Activated B cell treated with CpG ODN at 0.5 μM for 24 hours (primary cell): ENCODE measurements around the gene MSI2. TPM values are rescaled to one million over a fixed set of nuclear protein-coding genes. Genes with fewer than 3 reads are reported as not detected.

Source experiments
- ATAC-seq: fragments of 200-7000 bp; cut with Tn5 transposase; one replicate; pipeline ENCODE4 v1.10.0; 2021; ENCODE audit warnings: low read depth, mild to moderate bottlenecking, moderate library complexity
- CTCF ChIA-PET: fragments of 350-600 bp; sonication (Branson Sonifier 250); formaldehyde crosslinking; loops from one replicate; lab custom pipeline; 2021; ENCODE audit warnings: antibody characterized with exemption; lab: Charles Lee
- POLR2A ChIA-PET: fragments of 350-600 bp; sonication (Branson Sonifier 250); formaldehyde crosslinking; loops from one replicate; lab custom pipeline; 2021; ENCODE audit warnings: antibody characterized with exemption; lab: Charles Lee
- DNase-seq: peaks from one replicate; pipeline ENCODE4 v3.0.0; 2022
- H3K27ac Mint-ChIP-seq: one replicate; pipeline ENCODE4 v1.8.0; 2020; ENCODE audit warnings: mixed read lengths
- H3K27me3 Mint-ChIP-seq: one replicate; pipeline ENCODE4 v1.8.0; 2021; ENCODE audit warnings: mixed read lengths
- H3K36me3 Mint-ChIP-seq: one replicate; pipeline ENCODE4 v1.8.0; 2021; ENCODE audit warnings: low read depth, mixed read lengths
- H3K4me1 Mint-ChIP-seq: one replicate; pipeline ENCODE4 v1.8.0; 2021; ENCODE audit warnings: mixed read lengths
- H3K4me3 Mint-ChIP-seq: one replicate; pipeline ENCODE4 v1.8.0; 2020; ENCODE audit warnings: mild to moderate bottlenecking, mixed read lengths
- H3K9me3 Mint-ChIP-seq: one replicate; pipeline ENCODE4 v1.8.0; 2020; ENCODE audit warnings: mixed read lengths
- intact Hi-C: fragments of 100-400 bp; cut with micrococcal nuclease; formaldehyde crosslinking; loops from one replicate; pipeline ENCODE4 v1.15.1; 2024
- total RNA-seq: library from RNA; stranded (reverse); gene quantifications from 2 replicates; pipeline ENCODE4 v1.2.3, GENCODE V29; 2022
- TF ChIP-seq, protein P1 (sequence below): fragments of 200-600 bp; IDR thresholded peaks from one replicate; pipeline ENCODE4 v1.8.0; 2022; ENCODE audit warnings: antibody characterized with exemption, mild to moderate bottlenecking

The MSI2 gene
- total RNA-seq, 1 donor from 2014 or later: 102 TPM

DNA sequence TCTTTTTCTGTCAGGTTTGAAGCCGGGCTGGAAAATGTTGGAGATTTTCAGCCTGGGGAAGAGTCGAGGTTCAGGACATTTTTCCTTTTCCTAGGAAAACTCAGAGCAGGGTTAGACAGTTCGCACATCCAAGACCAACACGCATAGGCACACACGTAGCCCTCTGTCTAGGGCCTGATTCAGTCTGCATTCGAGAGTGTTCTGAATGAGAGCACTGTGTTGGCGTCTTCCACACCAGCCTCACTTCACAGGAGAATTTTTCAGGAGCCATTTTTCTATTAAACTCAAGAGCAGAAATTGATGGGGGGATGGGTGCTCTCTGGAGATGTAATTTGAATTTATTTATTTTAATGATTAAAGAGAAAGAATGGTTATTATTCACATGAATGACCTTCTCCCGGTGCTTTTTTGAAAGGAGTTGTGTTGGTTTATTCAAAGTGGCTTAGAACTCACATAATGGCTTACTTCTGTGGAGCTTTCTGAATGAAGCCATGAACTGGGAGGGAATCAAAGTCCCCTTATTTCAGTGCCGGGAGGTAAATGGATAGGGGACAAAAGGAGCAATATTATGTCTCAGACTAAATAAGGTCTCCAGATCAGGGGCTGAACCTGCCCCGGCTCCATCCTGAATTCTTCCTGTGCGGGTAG lies 294.5 kb downstream of the MSI2 start:
- intact Hi-C loops: loop anchor here (1.0 to 5.0 kb wide), 6 partner anchors 54 to 293 kb away; partner anchors contain the start of genes CCDC182 and MSI2
- H3K27me3 Mint-ChIP-seq: no peaks in the 10 kb centered on the region
- TF ChIP-seq, protein P1, sequence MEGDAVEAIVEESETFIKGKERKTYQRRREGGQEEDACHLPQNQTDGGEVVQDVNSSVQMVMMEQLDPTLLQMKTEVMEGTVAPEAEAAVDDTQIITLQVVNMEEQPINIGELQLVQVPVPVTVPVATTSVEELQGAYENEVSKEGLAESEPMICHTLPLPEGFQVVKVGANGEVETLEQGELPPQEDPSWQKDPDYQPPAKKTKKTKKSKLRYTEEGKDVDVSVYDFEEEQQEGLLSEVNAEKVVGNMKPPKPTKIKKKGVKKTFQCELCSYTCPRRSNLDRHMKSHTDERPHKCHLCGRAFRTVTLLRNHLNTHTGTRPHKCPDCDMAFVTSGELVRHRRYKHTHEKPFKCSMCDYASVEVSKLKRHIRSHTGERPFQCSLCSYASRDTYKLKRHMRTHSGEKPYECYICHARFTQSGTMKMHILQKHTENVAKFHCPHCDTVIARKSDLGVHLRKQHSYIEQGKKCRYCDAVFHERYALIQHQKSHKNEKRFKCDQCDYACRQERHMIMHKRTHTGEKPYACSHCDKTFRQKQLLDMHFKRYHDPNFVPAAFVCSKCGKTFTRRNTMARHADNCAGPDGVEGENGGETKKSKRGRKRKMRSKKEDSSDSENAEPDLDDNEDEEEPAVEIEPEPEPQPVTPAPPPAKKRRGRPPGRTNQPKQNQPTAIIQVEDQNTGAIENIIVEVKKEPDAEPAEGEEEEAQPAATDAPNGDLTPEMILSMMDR: no peak
- no peak for DNase-seq
- H3K4me3 Mint-ChIP-seq: peak overlapping the region; percentile 76
- H3K36me3 Mint-ChIP-seq: no peaks in the 10 kb centered on the region
- H3K4me1 Mint-ChIP-seq: peaks cover 91% of the 10 kb centered on the region
- H3K9me3 Mint-ChIP-seq: no peaks in the 10 kb centered on the region
- POLR2A ChIA-PET: interaction anchor here (0.6 to 3.7 kb wide), 13 partner anchors 11 to 1103 kb away, joined by 3 to 34 read pairs (median 5); partner anchors contain the start of gene MSI2
- CTCF ChIA-PET: interaction anchor here (2.1 to 3.7 kb wide), 2 partner anchors 121 to 308 kb away, joined by 7 to 25 read pairs; no protein-coding TSS in a partner anchor
- no peak for ATAC-seq
- H3K27ac Mint-ChIP-seq: peak overlapping the region; percentile 87

DNA sequence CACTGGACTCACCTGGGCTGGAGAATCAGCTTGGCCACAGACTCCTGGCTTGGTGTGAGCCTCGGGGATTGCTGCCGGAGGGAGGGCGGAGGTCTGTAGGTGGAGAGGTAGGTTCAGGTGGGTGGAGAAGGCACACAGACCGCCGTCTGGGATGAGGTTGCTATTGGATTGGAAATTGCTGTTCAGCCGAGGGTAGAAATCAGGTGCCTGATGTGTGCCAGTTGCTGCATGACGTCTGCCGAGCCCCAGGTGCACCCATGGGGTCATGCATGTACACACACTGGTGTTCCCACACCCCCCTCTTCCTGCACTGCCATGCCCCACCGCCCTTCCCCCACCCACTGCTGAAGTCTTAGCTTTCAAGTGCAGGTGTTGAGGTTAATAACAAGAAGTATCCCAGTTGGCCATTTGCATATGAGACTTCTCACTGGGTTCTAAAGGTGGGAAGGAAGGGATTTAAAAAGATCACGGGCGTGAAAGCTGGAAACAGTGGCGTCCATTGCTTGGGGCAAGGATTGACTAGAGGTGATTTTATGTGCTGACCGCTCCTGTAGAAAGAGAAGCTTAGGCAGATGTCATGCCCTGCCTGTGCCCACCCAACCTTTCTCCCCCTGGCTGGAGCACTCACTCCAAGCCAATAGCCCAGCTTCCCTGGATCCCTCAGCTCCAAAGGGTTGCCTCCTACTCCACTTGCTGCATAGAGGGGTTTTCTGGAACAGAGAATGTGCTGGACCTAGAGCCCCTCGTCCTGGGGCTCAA lies 295.2 kb downstream of the MSI2 start:
- POLR2A ChIA-PET: interaction anchor here (0.6 to 3.7 kb wide), 21 partner anchors 26 to 437 kb away, joined by 3 to 34 read pairs (median 4); partner anchors contain the start of gene MSI2
- peak overlapping the region; percentile 87 for H3K27ac Mint-ChIP-seq

GRCh38 chr17:57552114-57552624 lies 295.8 kb downstream of the MSI2 start:
- intact Hi-C loops: loop anchor here (1.0 to 5.0 kb wide), 4 partner anchors 120 to 295 kb away; partner anchors contain the start of genes CCDC182 and MSI2
- ATAC-seq: peak; percentile 56
- peak overlapping the region; percentile 76 for H3K4me3 Mint-ChIP-seq
- H3K27me3 Mint-ChIP-seq: no peaks in the 10 kb centered on the region
- ChIA-PET CTCF (interaction anchor here (0.7 to 3.7 kb wide), 13 partner anchors 11 to 310 kb away, joined by 3 to 25 read pairs (median 4); no protein-coding TSS in a partner anchor), POLR2A (interaction anchor here (0.6 to 3.7 kb wide), 22 partner anchors 26 to 436 kb away, joined by 3 to 34 read pairs (median 4); partner anchors contain the start of gene MSI2)
- H3K9me3 Mint-ChIP-seq: no peaks in the 10 kb centered on the region
- peak; percentile 46 for DNase-seq
- H3K36me3 Mint-ChIP-seq: peaks cover 2% of the 10 kb centered on the region
- peaks cover 99% of the 10 kb centered on the region for H3K4me1 Mint-ChIP-seq
- TF ChIP-seq, protein P1: no peak
- H3K27ac Mint-ChIP-seq: peak overlapping the region; percentile 87

More for the DNA sequence above, 295.2 kb downstream of the MSI2 start:
- TF ChIP-seq, protein P1: no peak
- intact Hi-C loops: loop anchor here (1.0 to 5.0 kb wide), 7 partner anchors 53 to 294 kb away; partner anchors contain the start of genes CCDC182 and MSI2
- CTCF ChIA-PET: interaction anchor here (0.9 to 3.7 kb wide), 11 partner anchors 11 to 309 kb away, joined by 3 to 25 read pairs (median 5); no protein-coding TSS in a partner anchor
- DNase-seq (peak; percentile 61), ATAC-seq (peak; percentile 83)
- Mint-ChIP-seq H3K36me3 (no peaks in the 10 kb centered on the region), H3K4me1 (peaks cover 98% of the 10 kb centered on the region), H3K27me3 (no peaks in the 10 kb centered on the region), H3K4me3 (peak overlapping the region; percentile 76), H3K9me3 (no peaks in the 10 kb centered on the region)

GRCh38 chr17:57553526-57553925 lies 297.2 kb downstream of the MSI2 start:
- CTCF ChIA-PET: interaction anchor here (1.0 to 3.7 kb wide), 5 partner anchors 45 to 296 kb away, joined by 3 to 25 read pairs (median 7); no protein-coding TSS in a partner anchor
- H3K9me3 Mint-ChIP-seq: no peaks in the 10 kb centered on the region
- POLR2A ChIA-PET: interaction anchor here (0.7 to 1.3 kb wide), 3 partner anchors 69 to 296 kb away, joined by 3 to 5 read pairs (median 3); no protein-coding TSS in a partner anchor
- ATAC-seq (no peak), DNase-seq (no peak)
- peaks cover 2% of the 10 kb centered on the region for H3K36me3 Mint-ChIP-seq
- H3K27me3 Mint-ChIP-seq: no peaks in the 10 kb centered on the region
- peak overlapping the region; percentile 46 for H3K4me3 Mint-ChIP-seq
- H3K27ac Mint-ChIP-seq: no peak overlapping the region
- intact Hi-C loops: loop anchor here (5.0 kb wide), 3 partner anchors 194 to 296 kb away; partner anchors contain the start of genes CCDC182 and MSI2
- TF ChIP-seq, protein P1: no peak
- H3K4me1 Mint-ChIP-seq: peaks cover 99% of the 10 kb centered on the region
